Measurements from ENCODE around the gene ARHGAP24. TPM values are rescaled to one million over a fixed set of nuclear protein-coding genes. Genes with fewer than 3 reads are reported as not detected.

The ARHGAP24 gene
- total and polyA plus RNA-seq, 4 donors, result 10.0 to 79.4 (median 21.6) TPM

GRCh38 chr4:85756938-85757337, 282.0 kb downstream of the ARHGAP24 start:
- DNase-seq (no peak), ATAC-seq (ENCODE audit: insufficient read depth, low FRiP score) (no peak)
- Histone ChIP-seq H3K4me3 (no peak overlapping the region), H3K9me3 (ENCODE audit: control insufficient read depth in 4 of 4, insufficient read depth in 3 of 4, low read length in 3 of 4) (no peaks in the 10 kb centered on the region), H3K27me3 (ENCODE audit: control insufficient read depth in 3 of 3, insufficient read depth in 3 of 3, low read length in 2 of 3) (no peaks in the 10 kb centered on the region), H3K9ac (ENCODE audit: insufficient read depth in 1 of 2, low read length in 2 of 2) (no peak overlapping the region), H3K27ac (ENCODE audit: low read depth in 1 of 2, low read length in 1 of 2) (no peak overlapping the region), H3K4me1 (ENCODE audit: control insufficient read depth in 5 of 5, insufficient read depth in 5 of 5, low read length in 5 of 5) (peaks cover under 1 to 35% (median 16%) of the 10 kb centered on the region in 5 donors), H3K36me3 (ENCODE audit: control insufficient read depth in 4 of 4, insufficient read depth in 4 of 4, low read length in 4 of 4) (no peaks in the 10 kb centered on the region)
- WGBS, 2 donors, result 75 to 84% methylated on average over 3 of the region's 3 CpGs
- TF ChIP-seq, protein P1, sequence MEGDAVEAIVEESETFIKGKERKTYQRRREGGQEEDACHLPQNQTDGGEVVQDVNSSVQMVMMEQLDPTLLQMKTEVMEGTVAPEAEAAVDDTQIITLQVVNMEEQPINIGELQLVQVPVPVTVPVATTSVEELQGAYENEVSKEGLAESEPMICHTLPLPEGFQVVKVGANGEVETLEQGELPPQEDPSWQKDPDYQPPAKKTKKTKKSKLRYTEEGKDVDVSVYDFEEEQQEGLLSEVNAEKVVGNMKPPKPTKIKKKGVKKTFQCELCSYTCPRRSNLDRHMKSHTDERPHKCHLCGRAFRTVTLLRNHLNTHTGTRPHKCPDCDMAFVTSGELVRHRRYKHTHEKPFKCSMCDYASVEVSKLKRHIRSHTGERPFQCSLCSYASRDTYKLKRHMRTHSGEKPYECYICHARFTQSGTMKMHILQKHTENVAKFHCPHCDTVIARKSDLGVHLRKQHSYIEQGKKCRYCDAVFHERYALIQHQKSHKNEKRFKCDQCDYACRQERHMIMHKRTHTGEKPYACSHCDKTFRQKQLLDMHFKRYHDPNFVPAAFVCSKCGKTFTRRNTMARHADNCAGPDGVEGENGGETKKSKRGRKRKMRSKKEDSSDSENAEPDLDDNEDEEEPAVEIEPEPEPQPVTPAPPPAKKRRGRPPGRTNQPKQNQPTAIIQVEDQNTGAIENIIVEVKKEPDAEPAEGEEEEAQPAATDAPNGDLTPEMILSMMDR (IDR thresholded peaks at IDR 0.05; ENCODE audit: control extremely low read depth, extremely low read depth), result no peak

- Histone ChIP-seq H3K36me3 (ENCODE audit: control insufficient read depth in 4 of 4, insufficient read depth in 4 of 4, low read length in 4 of 4) (no peaks in the 10 kb centered on the region), H3K9me3 (ENCODE audit: control insufficient read depth in 4 of 4, insufficient read depth in 3 of 4, low read length in 3 of 4) (no peaks in the 10 kb centered on the region), H3K27ac (ENCODE audit: low read depth in 1 of 2, low read length in 1 of 2) (no peak overlapping the region), H3K4me1 (ENCODE audit: control insufficient read depth in 5 of 5, insufficient read depth in 5 of 5, low read length in 5 of 5) (peaks cover 0 to 53% (median 20%) of the 10 kb centered on the region in 5 donors), H3K4me3 (no peak overlapping the region), H3K27me3 (ENCODE audit: control insufficient read depth in 3 of 3, insufficient read depth in 3 of 3, low read length in 2 of 3) (no peaks in the 10 kb centered on the region), H3K9ac (ENCODE audit: insufficient read depth in 1 of 2, low read length in 2 of 2) (no peak overlapping the region)
- TF ChIP-seq, protein P1 (IDR thresholded peaks at IDR 0.05; ENCODE audit: control extremely low read depth, extremely low read depth), result no peak
- DNase-seq (no peak), ATAC-seq (ENCODE audit: insufficient read depth, low FRiP score) (no peak)
- WGBS, 2 donors, result 90 to 93% methylated on average over 3 of the region's 3 CpGs
These were observed 284.4 kb downstream of the ARHGAP24 start for GRCh38 chr4:85759388-85759787.

- Histone ChIP-seq H3K4me3 (no peak overlapping the region), H3K27me3 (ENCODE audit: control insufficient read depth in 3 of 3, insufficient read depth in 3 of 3, low read length in 2 of 3) (no peaks in the 10 kb centered on the region), H3K9ac (ENCODE audit: insufficient read depth in 1 of 2, low read length in 2 of 2) (no peak overlapping the region), H3K36me3 (ENCODE audit: control insufficient read depth in 4 of 4, insufficient read depth in 4 of 4, low read length in 4 of 4) (no peaks in the 10 kb centered on the region), H3K9me3 (ENCODE audit: control insufficient read depth in 4 of 4, insufficient read depth in 3 of 4, low read length in 3 of 4) (no peaks in the 10 kb centered on the region), H3K4me1 (ENCODE audit: control insufficient read depth in 5 of 5, insufficient read depth in 5 of 5, low read length in 5 of 5) (peaks cover 0 to 47% (median 17%) of the 10 kb centered on the region in 5 donors), H3K27ac (ENCODE audit: low read depth in 1 of 2, low read length in 1 of 2) (no peak overlapping the region)
- 63 to 76% methylated on average over 4 of the region's 4 CpGs for WGBS, 2 donors
- DNase-seq (peak; percentile 86 to 95 (median 93)), ATAC-seq (ENCODE audit: insufficient read depth, low FRiP score) (no peak)
- TF ChIP-seq, protein P1 (IDR thresholded peaks at IDR 0.05; ENCODE audit: control extremely low read depth, extremely low read depth), result no peak
These were observed 285.6 kb downstream of the ARHGAP24 start for GRCh38 chr4:85760511-85760910.

Data from lung (tissue), 12 donors.